Measurements from ENCODE around the gene ZNF653.
"Not testable (repeated sequence)": the region's sequence is repeated elsewhere in the genome, so short reads cannot be mapped to it uniquely, and the experiment has no call there.

ZNF653 gene

GRCh38 chr19:11463391-11463790 is 42.2 kb downstream of the ZNF653 start:
- no peak for TF ChIP-seq ZNF274 (IDR thresholded peaks at IDR 0.05; ENCODE audit: low read depth, low read length)
- no peak overlapping the region for H3K4me3 ChIP-seq (ENCODE audit: low read length)

DNA sequence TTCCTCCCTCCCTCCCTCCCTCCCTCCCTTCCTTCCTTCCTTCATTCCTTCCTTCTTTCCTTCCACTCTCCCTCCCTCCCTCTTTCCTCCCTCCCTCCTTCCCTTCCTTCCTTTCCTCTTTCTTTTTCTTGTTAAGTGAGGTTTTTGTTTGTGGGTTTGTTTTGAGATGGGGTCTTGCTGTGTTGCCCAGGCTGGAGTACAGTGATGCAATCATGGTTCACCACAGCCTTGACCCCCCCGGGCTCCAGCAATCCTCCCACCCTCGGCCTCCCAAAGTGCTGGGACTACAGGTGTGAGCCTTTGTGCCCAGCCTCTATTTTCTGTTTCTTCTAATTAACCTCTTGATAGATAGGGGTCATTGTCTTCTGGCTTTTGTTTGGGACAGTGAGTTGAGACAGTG is 44.2 kb downstream of the ZNF653 start:
- H3K4me3 ChIP-seq (ENCODE audit: low read length): no peak overlapping the region
- no peak for TF ChIP-seq ZNF274 (IDR thresholded peaks at IDR 0.05; ENCODE audit: low read depth, low read length)

DNA sequence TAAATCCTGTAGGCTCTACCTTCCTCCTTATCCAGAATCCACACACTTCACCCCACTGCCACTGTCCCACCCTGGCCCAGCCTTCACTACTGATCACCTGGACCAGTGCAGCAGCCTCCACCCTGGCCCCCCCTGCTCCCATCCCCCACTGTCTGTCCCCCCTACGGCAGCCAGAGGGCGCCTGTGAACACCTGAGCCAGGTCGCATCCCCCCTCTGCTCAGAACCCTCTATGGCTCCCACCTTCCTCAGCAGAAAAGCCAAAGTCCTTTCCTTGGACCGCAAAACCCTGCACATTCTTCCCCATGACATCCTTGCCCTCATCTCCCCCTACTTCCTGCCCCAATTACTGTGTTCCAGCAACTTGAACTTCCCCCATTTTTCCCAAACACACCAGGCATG is 45.4 kb downstream of the ZNF653 start:
- H3K4me3 ChIP-seq (ENCODE audit: low read length): no peak overlapping the region
- TF ChIP-seq ZNF274 (IDR thresholded peaks at IDR 0.05; ENCODE audit: low read depth, low read length): no peak

DNA sequence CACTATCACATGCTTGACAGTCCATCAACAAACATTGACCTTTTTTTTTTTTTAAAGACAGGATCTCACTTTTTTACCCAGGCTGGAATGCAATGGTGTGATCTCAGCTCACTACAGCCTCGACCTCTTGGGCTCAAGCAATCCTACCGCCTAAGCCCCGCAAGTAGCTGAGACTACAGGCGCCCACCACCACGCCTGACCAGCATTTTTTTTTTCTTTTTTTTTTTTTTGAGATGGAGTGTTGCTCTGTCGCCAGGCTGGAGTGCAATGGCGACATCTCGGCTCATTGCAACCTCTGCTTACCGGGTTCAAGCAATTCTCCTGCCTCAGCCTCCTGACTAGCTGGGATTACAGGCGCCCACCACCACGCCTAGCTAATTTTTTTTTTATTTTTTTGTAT is 46.7 kb downstream of the ZNF653 start:
- not testable (repeated sequence) for H3K4me3 ChIP-seq (ENCODE audit: low read length)

GRCh38 chr19:11458236-11458900 is 47.3 kb downstream of the ZNF653 start:
- H3K4me3 ChIP-seq (ENCODE audit: low read length): no peak overlapping the region
- TF ChIP-seq ZNF274 (IDR thresholded peaks at IDR 0.05; ENCODE audit: low read depth, low read length): no peak

GRCh38 chr19:11457831-11458230 is 47.8 kb downstream of the ZNF653 start:
- TF ChIP-seq ZNF274 (IDR thresholded peaks at IDR 0.05; ENCODE audit: low read depth, low read length): no peak
- no peak overlapping the region for H3K4me3 ChIP-seq (ENCODE audit: low read length)

DNA sequence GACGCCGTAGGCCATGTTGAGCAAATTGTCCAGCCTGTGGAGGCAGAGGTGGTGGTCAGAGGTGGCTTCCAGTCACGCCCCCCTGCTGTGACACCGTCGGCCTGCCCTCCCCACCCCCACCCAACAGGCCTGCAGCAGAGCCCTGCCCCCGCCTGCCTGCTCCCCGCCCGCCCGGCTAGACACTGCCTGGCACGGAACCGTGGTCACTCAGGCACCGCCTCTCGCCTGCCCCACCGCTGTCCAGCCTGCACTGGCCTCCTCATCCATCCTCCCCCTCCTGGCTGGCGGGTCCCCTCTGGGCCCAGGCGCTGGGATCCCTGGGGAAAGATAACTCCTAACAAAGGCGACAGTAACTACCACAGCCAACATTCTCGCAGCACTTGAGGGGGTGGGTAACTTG is 48.5 kb downstream of the ZNF653 start:
- H3K4me3 ChIP-seq (ENCODE audit: low read length): no peak overlapping the region
- no peak for TF ChIP-seq ZNF274 (IDR thresholded peaks at IDR 0.05; ENCODE audit: low read depth, low read length)

- no peak overlapping the region for H3K4me3 ChIP-seq (ENCODE audit: low read length)
- TF ChIP-seq ZNF274 (IDR thresholded peaks at IDR 0.05; ENCODE audit: low read depth, low read length): no peak
Observed at GRCh38 chr19:11456659-11457058, 49.0 kb downstream of the ZNF653 start.

- not testable (repeated sequence) for H3K4me3 ChIP-seq (ENCODE audit: low read length)
Observed at GRCh38 chr19:11455233-11455554, 50.4 kb downstream of the ZNF653 start.

DNA sequence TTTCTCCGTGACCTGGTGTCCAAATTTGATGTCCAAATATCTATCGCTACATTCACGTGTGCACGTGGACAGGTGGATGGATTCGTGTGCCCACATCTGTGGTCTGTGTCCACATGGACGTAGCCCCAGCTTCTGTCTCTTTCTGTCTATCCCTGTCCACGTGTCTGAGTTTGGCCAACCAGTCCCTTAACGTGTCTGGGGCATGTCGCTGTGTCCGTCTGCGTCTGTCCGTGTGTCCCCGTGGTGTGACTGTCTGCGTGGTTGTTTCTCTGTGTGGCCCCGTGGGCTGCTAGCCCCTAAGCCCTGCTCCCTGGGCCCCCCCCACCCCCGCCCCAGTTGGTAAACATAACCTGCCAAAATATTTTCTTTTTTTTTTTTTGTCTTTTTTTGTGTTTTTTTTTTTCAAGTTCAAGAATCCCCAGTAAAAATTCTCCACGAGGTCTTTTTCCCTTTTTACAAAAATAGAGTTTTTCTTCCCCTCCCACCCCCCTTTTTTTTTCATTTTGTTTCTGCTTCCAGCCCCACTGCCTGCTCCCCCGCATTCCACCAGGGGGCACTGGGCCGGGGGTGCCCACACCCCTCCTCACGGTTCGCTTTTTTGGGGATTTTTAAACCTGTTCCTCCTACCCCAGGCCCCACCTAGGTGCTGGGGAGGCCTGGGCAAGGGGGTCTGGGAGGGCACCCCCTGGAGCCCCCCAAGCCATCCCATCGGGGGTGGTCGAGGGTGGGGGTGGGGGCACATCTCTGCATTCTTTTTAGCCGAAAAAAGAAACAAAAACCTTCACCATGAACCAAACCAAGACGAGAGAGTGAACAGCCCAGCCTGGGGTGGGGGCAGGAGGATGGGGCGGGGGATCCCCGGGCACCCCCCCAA is 51.9 kb downstream of the ZNF653 start:
- no peak for TF ChIP-seq ZNF274 (IDR thresholded peaks at IDR 0.05; ENCODE audit: low read depth, low read length)
- no peak overlapping the region for H3K4me3 ChIP-seq (ENCODE audit: low read length)

- no peak for TF ChIP-seq ZNF274 (IDR thresholded peaks at IDR 0.05; ENCODE audit: low read depth, low read length)
- no peak overlapping the region for H3K4me3 ChIP-seq (ENCODE audit: low read length)
Observed at GRCh38 chr19:11452620-11453310, 52.9 kb downstream of the ZNF653 start.

DNA sequence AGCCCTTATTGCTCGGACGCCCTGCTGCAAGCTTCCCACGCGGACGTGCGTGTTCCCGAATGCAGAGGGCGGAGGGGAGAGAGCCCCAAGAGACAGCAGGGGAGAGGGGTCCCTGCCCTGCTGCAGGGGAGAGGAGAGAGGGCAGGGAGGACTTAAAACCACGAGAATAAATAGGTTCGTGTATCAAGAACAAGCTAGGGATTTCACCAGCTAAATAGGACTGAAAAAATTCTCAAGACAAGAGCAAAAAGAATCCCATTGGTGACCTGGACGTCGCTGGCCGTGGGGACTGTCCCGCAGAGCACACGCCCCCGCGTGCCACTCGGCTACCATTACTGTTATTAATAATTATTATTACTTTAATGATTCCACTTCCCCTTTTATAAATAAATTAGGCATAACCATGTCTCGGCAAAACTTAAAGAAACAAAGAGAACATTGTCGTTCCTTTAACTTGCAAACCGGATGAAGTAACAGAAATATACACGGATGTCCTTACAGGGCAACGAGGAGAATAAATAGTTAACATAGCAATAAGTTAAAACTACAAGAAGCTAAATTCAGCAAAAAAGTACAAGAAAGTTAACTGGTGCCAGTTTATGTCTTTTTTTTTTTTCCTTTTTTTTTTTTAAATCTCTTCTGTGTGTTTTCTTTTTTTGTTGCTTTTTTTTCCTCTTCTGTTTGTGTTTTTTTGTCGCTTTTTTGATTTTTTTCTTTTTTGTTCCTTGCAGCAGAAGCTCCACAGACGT is 53.6 kb downstream of the ZNF653 start:
- no peak for TF ChIP-seq ZNF274 (IDR thresholded peaks at IDR 0.05; ENCODE audit: low read depth, low read length)
- H3K4me3 ChIP-seq (ENCODE audit: low read length): no peak overlapping the region

DNA sequence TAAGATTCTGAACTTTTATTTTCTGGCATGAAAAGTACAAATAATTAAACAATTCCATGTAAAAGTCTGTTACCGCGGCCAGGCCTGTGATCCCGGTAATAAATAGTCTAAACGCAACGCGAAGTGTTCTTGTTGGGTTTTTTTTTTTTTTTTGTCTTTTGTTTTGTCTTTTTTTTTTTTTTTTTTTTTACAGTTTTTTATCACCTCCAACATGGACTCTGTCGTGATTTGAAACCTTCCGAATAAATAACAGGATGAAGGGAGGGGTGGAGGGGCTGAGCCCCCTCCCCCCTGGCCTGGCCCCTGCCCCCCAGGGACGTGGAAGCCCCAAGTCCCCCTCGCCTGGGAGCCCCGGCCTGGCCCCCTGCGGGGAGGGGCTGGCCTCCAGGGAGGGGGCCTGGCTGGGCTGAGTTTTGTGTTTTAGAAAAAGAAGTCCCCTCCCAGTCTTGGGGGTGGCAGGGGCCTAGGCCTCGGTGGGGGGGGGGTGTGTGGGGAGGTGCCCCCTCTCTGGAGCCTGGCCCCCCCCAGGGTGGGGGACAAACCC is 54.2 kb downstream of the ZNF653 start:
- no peak overlapping the region for H3K4me3 ChIP-seq (ENCODE audit: low read length)
- no peak for TF ChIP-seq ZNF274 (IDR thresholded peaks at IDR 0.05; ENCODE audit: low read depth, low read length)
